Embryonic facial prominence (tissue), 1 donor: ENCODE measurements around the gene GAL3ST1.
"Not testable (repeated sequence)": the region's sequence is repeated elsewhere in the genome, so short reads cannot be mapped to it uniquely, and the experiment has no call there.

Source experiments
- DNase-seq: peaks from one replicate; pipeline ENCODE4 v3.0.0-alpha.2; 2016; ENCODE audit errors: extremely low spot score

GAL3ST1 gene

GRCh38 chr22:30564761-30565119, 9.7 kb downstream of the GAL3ST1 start:
- no peak for DNase-seq

GRCh38 chr22:30564045-30564760, 10.3 kb downstream of the GAL3ST1 start:
- no peak for DNase-seq

GRCh38 chr22:30562366-30562765, 12.1 kb downstream of the GAL3ST1 start:
- no peak for DNase-seq

- no peak for DNase-seq
These were observed 12.9 kb downstream of the GAL3ST1 start for GRCh38 chr22:30561402-30562189.

GRCh38 chr22:30560643-30561202, 13.7 kb downstream of the GAL3ST1 start:
- DNase-seq = not testable (repeated sequence)

- no peak for DNase-seq
These were observed 14.6 kb downstream of the GAL3ST1 start for GRCh38 chr22:30559889-30560288.

- DNase-seq = no peak
These were observed 17.2 kb downstream of the GAL3ST1 start for GRCh38 chr22:30557243-30557642.

GRCh38 chr22:30556388-30556787, 18.1 kb downstream of the GAL3ST1 start:
- DNase-seq = no peak

- no peak for DNase-seq
These were observed 18.9 kb downstream of the GAL3ST1 start for GRCh38 chr22:30555282-30556210.

- DNase-seq = no peak
These were observed 20.5 kb downstream of the GAL3ST1 start for GRCh38 chr22:30553971-30554370.

- no peak for DNase-seq
These were observed 21.7 kb downstream of the GAL3ST1 start for GRCh38 chr22:30552719-30553118.

- DNase-seq = not testable (repeated sequence)
These were observed 22.7 kb downstream of the GAL3ST1 start for GRCh38 chr22:30551813-30552212.

GRCh38 chr22:30547188-30547587, 27.3 kb downstream of the GAL3ST1 start:
- no peak for DNase-seq

GRCh38 chr22:30546616-30547015, 27.8 kb downstream of the GAL3ST1 start, which contains the start of gene SEC14L6:
Gene SEC14L6 (minus strand): TSS chr22:30546741. CDS start chr22:30546682, 59 bp downstream.
- no peak for DNase-seq

- no peak for DNase-seq
These were observed 31.7 kb downstream of the GAL3ST1 start for GRCh38 chr22:30542811-30543188.

- no peak for DNase-seq
These were observed 32.3 kb downstream of the GAL3ST1 start for GRCh38 chr22:30541961-30542810.

- DNase-seq = not testable (repeated sequence)
These were observed 33.0 kb downstream of the GAL3ST1 start for GRCh38 chr22:30541511-30541910.

GRCh38 chr22:30539368-30539767, 35.1 kb downstream of the GAL3ST1 start:
- no peak for DNase-seq

GRCh38 chr22:30538280-30538679, 36.2 kb downstream of the GAL3ST1 start:
- no peak for DNase-seq

GRCh38 chr22:30537083-30537731, 37.3 kb downstream of the GAL3ST1 start:
- DNase-seq = no peak
